Measurements from ENCODE around the gene RANGRF.

RANGRF gene

GRCh38 chr17:8314797-8315763, 26.6 kb downstream of the RANGRF start:
- DNase-seq, result no peak

DNA sequence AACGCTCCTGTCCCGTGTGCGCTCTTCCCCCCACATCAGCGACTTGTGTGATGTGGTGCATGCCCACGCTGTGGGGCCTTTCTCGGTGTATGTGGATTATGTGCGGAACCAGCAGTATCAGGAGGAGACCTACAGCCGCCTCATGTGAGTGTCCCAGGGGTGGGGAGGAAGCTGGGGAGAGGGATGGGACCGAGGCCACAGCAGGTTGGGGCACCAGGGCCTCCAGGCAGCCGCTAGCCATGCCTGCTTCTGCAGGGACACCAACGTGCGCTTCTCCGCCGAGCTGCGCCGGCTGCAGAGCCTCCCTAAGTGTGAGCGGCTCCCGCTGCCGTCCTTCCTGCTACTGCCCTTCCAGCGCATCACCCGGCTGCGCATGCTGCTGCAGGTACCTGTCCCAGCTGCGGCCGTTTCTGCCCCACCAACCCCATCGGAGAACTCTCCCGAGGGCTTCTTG, 27.3 kb downstream of the RANGRF start:
- DNase-seq, result no peak

DNA sequence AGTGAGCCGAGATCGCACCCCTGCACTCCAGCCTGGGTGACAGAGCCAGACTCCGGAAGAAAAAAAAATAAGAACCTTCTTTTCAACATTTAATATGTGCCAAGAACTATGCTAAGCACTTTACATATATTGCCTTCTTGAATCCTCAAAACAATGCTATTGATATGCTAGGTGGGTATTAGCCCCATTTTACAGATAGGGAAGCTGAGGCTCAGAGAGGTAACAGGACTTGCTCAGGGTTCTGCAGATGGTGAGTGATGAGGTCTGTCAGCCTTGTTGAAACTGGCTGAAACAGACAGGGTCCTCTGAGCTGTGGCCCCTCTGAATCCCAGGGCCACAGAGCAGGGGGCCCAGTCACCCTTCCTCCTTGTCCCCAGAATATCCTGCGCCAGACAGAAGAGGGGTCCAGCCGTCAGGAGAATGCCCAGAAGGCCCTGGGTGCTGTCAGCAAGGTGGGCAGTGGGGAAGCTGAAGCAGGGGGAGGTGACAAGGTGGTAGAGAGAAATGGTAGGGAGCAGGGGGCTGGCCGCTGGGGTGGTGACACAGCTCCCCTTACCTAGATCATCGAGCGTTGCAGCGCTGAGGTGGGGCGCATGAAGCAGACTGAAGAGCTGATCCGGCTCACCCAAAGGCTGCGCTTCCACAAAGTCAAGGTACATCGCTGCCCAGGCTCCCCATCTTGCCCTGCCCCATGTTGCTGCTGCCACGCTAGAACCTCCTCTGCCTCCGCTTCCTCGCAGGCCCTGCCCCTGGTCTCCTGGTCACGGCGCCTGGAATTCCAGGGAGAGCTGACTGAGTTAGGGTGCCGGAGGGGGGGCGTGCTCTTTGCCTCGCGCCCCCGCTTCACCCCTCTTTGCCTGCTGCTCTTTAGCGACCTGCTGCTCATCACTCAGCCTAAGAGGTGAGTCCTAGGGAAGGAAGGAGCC, 29.8 kb downstream of the RANGRF start:
- DNase-seq, result no peak

DNA sequence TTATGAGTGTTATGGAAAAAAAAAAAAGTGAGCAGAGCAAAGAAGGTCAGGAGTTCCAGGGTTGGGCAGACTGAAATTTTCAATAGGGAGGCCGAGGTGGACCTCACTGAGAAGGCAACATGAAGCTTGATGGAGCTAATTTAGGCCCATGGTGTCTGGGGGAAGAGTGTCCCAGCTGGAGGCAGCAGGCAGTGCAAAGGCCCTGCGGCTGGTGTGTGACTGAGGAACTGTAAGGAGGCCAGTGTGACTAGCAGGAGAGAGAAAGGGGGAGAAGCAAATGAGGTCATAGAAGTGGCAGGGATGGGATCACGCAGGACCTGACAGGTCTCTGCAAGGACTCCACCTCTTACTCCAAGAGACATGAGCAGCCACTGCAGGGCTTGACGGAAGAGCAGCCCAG, 31.8 kb downstream of the RANGRF start:
- DNase-seq, result no peak

GRCh38 chr17:8320990-8321389, 32.5 kb downstream of the RANGRF start:
- no peak for DNase-seq

GRCh38 chr17:8322061-8322460, 33.6 kb downstream of the RANGRF start:
- DNase-seq, result no peak

GRCh38 chr17:8324132-8324531, 35.7 kb downstream of the RANGRF start:
- no peak for DNase-seq

DNA sequence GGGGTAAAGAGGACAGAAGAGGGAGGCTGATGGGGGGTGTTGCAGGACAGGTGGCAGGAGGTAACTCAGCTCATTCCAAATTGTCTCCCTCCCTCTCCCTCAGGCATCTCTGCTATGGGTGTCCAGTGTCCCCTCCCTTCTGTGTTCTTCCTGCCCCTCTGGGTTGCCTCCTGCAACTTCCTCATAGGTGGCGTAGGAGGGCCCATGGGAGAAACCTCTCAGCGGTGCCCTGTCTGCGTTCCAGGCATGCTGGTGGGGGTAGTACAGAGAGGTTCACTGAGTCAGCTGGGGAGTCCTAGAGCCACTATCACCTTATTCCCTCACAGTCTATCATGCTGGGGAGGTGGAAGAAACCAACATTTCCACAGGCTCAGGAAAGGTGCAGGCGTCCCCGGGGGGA, 36.5 kb downstream of the RANGRF start:
- DNase-seq, result peak; percentile 20 to 37

DNA sequence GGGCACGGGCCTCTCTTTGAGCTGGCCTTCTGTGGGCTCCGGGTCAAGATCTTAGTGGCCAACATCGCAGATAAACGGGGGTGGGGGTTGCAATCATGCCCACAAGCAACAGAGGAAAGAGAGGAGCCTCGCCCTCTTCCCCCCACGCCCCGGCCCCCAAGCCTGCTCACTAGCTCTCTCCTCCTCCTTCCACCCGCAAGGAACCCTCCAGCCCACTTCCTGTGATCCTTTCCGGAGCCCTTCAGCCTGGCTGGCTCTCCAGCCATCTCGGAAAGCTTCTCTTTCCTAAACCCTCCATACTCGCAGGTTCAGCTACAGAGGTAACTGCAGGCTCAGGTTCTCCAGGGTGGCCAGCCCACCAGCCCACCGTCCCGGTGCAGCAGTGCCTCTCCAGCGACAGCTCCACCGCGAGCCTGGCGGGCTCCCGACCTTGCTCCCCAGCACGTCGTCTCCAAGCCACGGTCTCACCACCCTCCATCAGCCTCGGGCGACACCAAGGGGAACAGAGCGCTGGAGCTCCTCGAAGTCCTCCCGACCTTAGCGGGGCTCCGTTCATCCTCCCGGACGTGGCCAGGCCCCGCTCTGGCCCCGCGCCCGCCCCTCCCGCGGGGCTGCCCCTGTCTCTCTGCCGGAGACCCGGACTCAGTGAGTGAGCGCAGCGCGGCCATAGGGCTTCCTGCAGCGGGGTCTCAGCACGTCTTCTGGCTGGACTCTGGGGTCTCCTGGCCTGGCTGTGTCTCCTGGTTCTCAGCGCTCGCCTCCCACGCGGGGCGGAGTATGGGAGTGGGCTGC, 38.2 kb downstream of the RANGRF start:
- DNase-seq, result peak in 1 of 2 donors; percentile 14

DNA sequence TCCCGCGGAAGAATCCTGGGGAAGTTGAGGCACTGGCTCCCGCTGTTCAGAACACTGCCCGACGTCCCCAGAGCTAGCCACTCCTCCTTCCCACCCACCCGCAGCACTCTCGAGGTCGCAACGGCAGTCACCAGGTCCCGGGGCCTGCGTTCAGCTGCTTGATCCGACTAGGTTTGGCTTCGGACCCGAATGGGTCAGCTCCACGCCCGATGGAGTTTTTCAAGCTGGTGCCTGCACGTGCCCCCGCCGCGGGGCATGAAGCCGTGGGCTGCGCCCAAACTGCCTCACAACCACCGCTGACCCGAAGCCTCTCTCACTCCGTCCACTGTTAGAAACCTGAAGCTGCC, 38.8 kb downstream of the RANGRF start:
- DNase-seq, result no peak

DNA sequence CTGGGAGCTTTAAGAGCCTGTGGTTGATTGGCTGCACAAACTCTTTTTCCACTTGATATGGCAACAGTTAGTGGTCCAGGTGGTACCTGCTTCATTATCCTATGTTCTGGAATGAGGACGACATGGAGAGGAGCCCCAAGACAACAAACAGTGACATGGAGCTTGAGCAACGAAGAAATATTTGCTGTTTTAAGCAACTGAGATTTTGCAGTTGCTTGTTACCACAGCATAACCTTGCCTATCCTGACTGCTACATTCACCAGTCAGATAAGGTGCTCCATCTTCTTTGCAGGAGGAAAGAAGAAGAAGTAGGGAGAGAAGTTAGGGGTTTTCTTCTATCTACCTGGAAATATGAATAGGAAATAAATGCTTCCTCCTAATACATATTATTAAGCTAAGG, 43.7 kb downstream of the RANGRF start:
- no peak for DNase-seq

DNA sequence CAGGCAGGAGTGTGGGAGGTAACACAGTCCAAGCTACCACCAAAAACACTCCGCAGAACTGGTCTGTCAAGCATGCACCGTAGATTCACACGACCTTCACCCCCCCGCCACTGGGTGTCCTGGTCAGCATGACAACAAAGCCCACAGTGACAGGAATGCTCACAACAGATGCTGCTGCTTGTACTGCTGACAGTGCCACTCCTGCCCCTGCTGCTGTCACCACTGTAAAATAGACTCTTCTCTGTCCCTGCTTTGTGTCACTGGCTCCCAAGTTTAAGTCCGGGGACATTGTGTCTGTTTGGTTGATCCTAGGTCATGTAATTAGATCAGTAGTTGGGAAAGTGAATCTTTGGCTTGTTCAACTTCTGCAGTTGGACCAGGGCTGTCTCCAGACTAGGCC, 44.2 kb downstream of the RANGRF start:
- no peak for DNase-seq

- no peak for DNase-seq
Measured at GRCh38 chr17:8333281-8333680, 44.8 kb downstream of the RANGRF start.

DNA sequence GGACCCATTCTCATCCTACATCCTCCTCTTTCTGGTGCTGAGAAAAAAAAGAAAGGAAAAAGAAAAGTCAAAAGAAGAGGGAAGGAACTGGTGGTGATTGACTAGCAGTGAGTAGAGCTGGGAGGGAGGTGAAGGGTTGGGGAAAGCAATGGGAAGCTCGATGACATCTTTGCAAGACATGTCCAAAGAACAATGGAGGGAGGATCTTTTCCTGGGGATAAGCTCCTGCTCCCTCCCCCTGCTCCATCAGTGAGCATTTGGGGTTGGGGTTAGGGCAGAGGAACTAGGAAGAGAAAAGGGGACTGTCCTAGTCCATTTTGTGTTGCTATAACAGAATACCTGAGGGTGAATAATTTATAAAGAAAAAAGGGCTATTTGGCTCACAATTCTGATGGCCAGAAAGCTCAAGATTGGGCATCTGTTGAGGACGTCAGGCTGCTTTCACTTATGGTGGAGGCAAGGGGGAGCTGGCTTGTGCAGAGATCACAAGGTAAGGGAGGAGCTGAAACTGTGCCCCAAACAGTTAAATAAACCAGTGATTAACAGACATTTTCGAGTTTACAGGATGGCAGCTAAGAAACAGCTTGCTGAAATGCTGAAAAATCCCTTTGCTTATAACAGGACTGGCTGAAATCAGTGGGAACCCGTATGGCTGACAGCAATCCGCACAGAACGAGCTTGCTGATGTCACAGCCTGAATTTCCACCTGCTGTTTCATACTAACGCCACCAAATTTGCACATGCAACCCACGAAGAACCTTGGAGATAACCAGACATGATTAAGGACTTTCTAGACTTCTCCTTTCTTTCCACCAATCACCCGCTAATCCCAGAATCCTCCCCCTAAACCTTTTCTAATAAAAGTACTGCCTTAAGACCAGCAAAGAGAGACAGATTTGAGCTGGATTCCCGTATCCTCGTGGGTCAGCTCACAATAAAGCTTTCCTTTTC, 49.6 kb downstream of the RANGRF start:
- peak; percentile 79 to 88 for DNase-seq

DNA sequence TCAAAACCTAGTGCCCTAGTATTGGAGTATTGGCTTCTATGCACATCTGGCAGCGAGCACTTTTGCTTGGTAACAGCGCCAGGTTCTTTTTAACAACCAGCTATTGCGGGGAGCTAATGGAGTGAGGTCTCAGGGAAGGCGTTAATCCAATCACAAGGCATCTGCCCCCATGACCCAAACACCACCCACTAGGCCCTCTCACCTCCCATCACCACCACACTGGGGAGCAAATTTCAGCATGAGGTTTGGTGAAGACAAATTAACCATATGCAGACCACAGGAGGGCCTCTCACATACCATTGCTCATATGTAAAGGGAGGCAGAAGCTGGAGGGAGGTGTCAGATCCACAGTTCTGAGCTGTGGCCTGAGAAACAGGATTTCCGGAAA, 50.3 kb downstream of the RANGRF start:
- no peak for DNase-seq

- no peak for DNase-seq
Measured at GRCh38 chr17:8339540-8339939, 51.1 kb downstream of the RANGRF start, which contains the start of gene ODF4. Gene ODF4, plus strand, starts transcription at chr17:8339840. Its CDS starts 212 bp downstream, at chr17:8340052.
